Tibial nerve (tissue), 4 donors: ENCODE results near the gene RPS6KA5. TPM values are rescaled to one million over a fixed set of nuclear protein-coding genes. Genes with fewer than 3 reads are reported as not detected.

Experiments used
- DNase-seq, 2 donors: peaks; one replicate each; pipeline ENCODE4 v3.0.0-alpha.2; 2019; ENCODE audit warnings: low spot score in 2 of 2
- H3K27ac ChIP-seq, 4 donors: fragments of 200-600 bp; sonication (generic) in 3 of 4; one replicate each; pipeline ENCODE4 v1.5.1; 2017 to 2019; ENCODE audit warnings: mild to moderate bottlenecking in 1 of 4
- H3K27me3 ChIP-seq, 2 donors: fragments of 200-600 bp; sonication (generic) in 1 of 2; one replicate each; pipeline versions ENCODE4 v1.5.1 to v1.6.0; 2017 to 2019
- H3K36me3 ChIP-seq, 3 donors: fragments of 200-600 bp; sonication (generic); one replicate each; pipeline ENCODE4 v1.5.1; 2018 to 2019
- H3K4me1 ChIP-seq, 4 donors: fragments of 200-600 bp; sonication (generic) in 3 of 4; one replicate each; pipeline ENCODE4 v1.5.1; 2017 to 2019
- H3K4me3 ChIP-seq, 4 donors: fragments of 200-600 bp; sonication (generic) in 3 of 4; one replicate each; pipeline ENCODE4 v1.5.1; 2017 to 2019; ENCODE audit warnings: mild to moderate bottlenecking in 1 of 4, moderate library complexity in 1 of 4
- H3K9me3 ChIP-seq, 4 donors: fragments of 200-600 bp; sonication (generic) in 3 of 4; one replicate each; pipeline ENCODE4 v1.5.1; 2017 to 2019
- EP300 ChIP-seq, 2 donors: sonication (generic); formaldehyde crosslinking; IDR thresholded peaks; one replicate each; pipeline ENCODE4 v1.6.1; 2017; ENCODE audit warnings: antibody characterized with exemption in 2 of 2, mild to moderate bottlenecking in 1 of 2
- POLR2A ChIP-seq, 2 donors: fragments of 450-650 bp; IDR thresholded peaks; one replicate each; pipeline ENCODE4 v1.6.1; 2017; ENCODE audit warnings: antibody characterized with exemption in 2 of 2, mild to moderate bottlenecking in 2 of 2, moderate library complexity in 2 of 2
- WGBS, 2 donors: methylation state at CpG; one replicate each; pipeline ENCODE4 v1.1.5; 2018; 5-methylcytosine and 5-hydroxymethylcytosine counted together
- total RNA-seq, 4 donors: library from RNA; depleted of rRNA; stranded (reverse); fragments of >200 nt; gene quantifications; one replicate each; pipeline ENCODE4 v1.1.0, GENCODE V29; 2016
- TF ChIP-seq, protein P1 (sequence below), 5 experiments: fragments of 200-600 bp in 3 of 5; fragments of 450-650 bp in 2 of 5; sonication (generic) in 3 of 5; IDR thresholded peaks; one replicate each; pipeline ENCODE4 v1.5.1; 2016 to 2019; ENCODE audit warnings: antibody characterized with exemption in 5 of 5, mild to moderate bottlenecking in 3 of 5, moderate library complexity in 2 of 5

RPS6KA5 gene
- total RNA-seq, 4 donors from 2014 or later: 8.4 to 12.7 (median 10.1) TPM

GRCh38 chr14:90991690-90992443, 68.6 kb downstream of the RPS6KA5 start:
- H3K27ac ChIP-seq: no peak overlapping the region
- H3K4me3 ChIP-seq: no peak overlapping the region
- no peaks in the 10 kb centered on the region for H3K9me3 ChIP-seq
- H3K4me1 ChIP-seq: no peaks in the 10 kb centered on the region
- H3K36me3 ChIP-seq: peaks cover 0 to 21% (median 0%) of the 10 kb centered on the region in 3 donors
- DNase-seq: no peak
- H3K27me3 ChIP-seq: no peaks in the 10 kb centered on the region
- no peak for TF ChIP-seq POLR2A (IDR thresholded peaks at IDR 0.05)

DNA sequence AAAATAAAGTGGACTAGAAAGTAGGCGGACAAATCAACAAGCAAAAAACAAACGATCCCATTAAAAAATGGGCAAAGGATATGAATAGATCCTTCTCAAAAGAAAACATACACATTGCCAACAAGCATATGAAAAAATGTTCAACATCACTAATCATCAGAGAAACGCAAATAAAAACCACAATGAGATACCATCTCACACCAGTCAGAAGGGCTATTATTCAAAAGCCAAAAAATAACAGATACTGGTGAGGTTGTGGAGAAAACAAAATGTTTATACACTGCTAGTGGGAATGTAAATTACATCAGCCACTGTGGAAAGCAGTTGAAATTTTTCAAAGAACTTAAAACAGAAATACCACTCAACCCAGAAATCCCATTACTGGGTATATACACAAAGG, 70.3 kb downstream of the RPS6KA5 start:
- H3K4me3 ChIP-seq: no peak overlapping the region
- H3K27me3 ChIP-seq: no peaks in the 10 kb centered on the region
- no peaks in the 10 kb centered on the region for H3K4me1 ChIP-seq
- no peaks in the 10 kb centered on the region for H3K9me3 ChIP-seq
- H3K27ac ChIP-seq: no peak overlapping the region
- DNase-seq: no peak
- 67% methylated on average over 3 of the region's 3 CpGs for WGBS, 2 donors
- peaks cover 0 to 19% (median 0%) of the 10 kb centered on the region in 3 donors for H3K36me3 ChIP-seq
- no peak for TF ChIP-seq EP300 (IDR thresholded peaks at IDR 0.05)
- TF ChIP-seq, protein P1, sequence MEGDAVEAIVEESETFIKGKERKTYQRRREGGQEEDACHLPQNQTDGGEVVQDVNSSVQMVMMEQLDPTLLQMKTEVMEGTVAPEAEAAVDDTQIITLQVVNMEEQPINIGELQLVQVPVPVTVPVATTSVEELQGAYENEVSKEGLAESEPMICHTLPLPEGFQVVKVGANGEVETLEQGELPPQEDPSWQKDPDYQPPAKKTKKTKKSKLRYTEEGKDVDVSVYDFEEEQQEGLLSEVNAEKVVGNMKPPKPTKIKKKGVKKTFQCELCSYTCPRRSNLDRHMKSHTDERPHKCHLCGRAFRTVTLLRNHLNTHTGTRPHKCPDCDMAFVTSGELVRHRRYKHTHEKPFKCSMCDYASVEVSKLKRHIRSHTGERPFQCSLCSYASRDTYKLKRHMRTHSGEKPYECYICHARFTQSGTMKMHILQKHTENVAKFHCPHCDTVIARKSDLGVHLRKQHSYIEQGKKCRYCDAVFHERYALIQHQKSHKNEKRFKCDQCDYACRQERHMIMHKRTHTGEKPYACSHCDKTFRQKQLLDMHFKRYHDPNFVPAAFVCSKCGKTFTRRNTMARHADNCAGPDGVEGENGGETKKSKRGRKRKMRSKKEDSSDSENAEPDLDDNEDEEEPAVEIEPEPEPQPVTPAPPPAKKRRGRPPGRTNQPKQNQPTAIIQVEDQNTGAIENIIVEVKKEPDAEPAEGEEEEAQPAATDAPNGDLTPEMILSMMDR (IDR thresholded peaks at IDR 0.05): no peak
- TF ChIP-seq POLR2A (IDR thresholded peaks at IDR 0.05): no peak

DNA sequence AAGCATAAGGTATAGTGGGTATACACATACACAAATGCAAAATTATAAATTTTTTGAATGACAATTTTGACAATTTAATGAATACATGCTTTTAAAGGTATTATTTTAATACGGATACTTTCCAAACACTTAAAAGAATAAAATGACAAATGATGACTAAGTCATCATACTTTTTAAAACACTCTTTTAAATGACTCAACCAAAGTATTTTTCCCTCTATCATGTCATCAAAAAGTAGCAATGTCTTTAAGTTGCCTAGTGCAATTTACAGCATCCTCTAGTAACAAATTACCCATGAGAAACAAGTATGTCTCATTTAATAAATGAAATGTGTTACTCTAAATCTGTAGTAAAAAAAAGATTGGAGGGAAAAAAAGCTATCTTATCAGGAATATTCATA, 73.3 kb downstream of the RPS6KA5 start:
- no peaks in the 10 kb centered on the region for H3K27me3 ChIP-seq
- H3K4me3 ChIP-seq: no peak overlapping the region
- H3K4me1 ChIP-seq: no peaks in the 10 kb centered on the region
- no peak for DNase-seq
- TF ChIP-seq POLR2A (IDR thresholded peaks at IDR 0.05): no peak
- TF ChIP-seq EP300 (IDR thresholded peaks at IDR 0.05): no peak
- TF ChIP-seq, protein P1 (IDR thresholded peaks at IDR 0.05): no peak
- no peak overlapping the region for H3K27ac ChIP-seq
- no peaks in the 10 kb centered on the region for H3K36me3 ChIP-seq
- WGBS, 2 donors: 86 to 94% methylated on average over 1 of the region's 1 CpG
- H3K9me3 ChIP-seq: no peaks in the 10 kb centered on the region

- Histone ChIP-seq H3K4me3 (no peak overlapping the region), H3K9me3 (no peaks in the 10 kb centered on the region), H3K27me3 (no peaks in the 10 kb centered on the region), H3K27ac (no peak overlapping the region), H3K4me1 (no peaks in the 10 kb centered on the region), H3K36me3 (no peaks in the 10 kb centered on the region)
- no peak for DNase-seq
- WGBS, 2 donors: 90 to 94% methylated on average over 1 of the region's 1 CpG
- TF ChIP-seq POLR2A (IDR thresholded peaks at IDR 0.05): no peak
- no peak for TF ChIP-seq EP300 (IDR thresholded peaks at IDR 0.05)
These were observed 73.9 kb downstream of the RPS6KA5 start for GRCh38 chr14:90986510-90986909.

GRCh38 chr14:90985601-90986242, 74.7 kb downstream of the RPS6KA5 start:
- Histone ChIP-seq H3K27me3 (no peaks in the 10 kb centered on the region), H3K9me3 (no peaks in the 10 kb centered on the region), H3K27ac (no peak overlapping the region), H3K4me1 (no peaks in the 10 kb centered on the region), H3K4me3 (no peak overlapping the region), H3K36me3 (no peaks in the 10 kb centered on the region)
- no peak for DNase-seq
- TF ChIP-seq POLR2A (IDR thresholded peaks at IDR 0.05): no peak
- TF ChIP-seq EP300 (IDR thresholded peaks at IDR 0.05): no peak
- TF ChIP-seq, protein P1 (IDR thresholded peaks at IDR 0.05): no peak
- 30 to 34% methylated on average over 1 of the region's 1 CpG for WGBS, 2 donors

- no peak overlapping the region for H3K27ac ChIP-seq
- H3K9me3 ChIP-seq: no peaks in the 10 kb centered on the region
- H3K27me3 ChIP-seq: no peaks in the 10 kb centered on the region
- no peak for DNase-seq
- no peaks in the 10 kb centered on the region for H3K36me3 ChIP-seq
- no peak overlapping the region for H3K4me3 ChIP-seq
- 91% methylated on average over 4 of the region's 4 CpGs for WGBS, 2 donors
- TF ChIP-seq POLR2A (IDR thresholded peaks at IDR 0.05) (no peak), EP300 (IDR thresholded peaks at IDR 0.05) (no peak)
- TF ChIP-seq, protein P1 (IDR thresholded peaks at IDR 0.05): no peak
- H3K4me1 ChIP-seq: peaks cover 0 to 6% (median 0%) of the 10 kb centered on the region in 4 donors
These were observed 76.9 kb downstream of the RPS6KA5 start for GRCh38 chr14:90983560-90983959.
